IMR-90 (cell line): ENCODE measurements around the gene LRRC47. TPM values are rescaled to one million over a fixed set of nuclear protein-coding genes. Genes with fewer than 3 reads are reported as not detected.

Experiments used
- ATAC-seq: fragments of 200-7000 bp; cut with Tn5 transposase; 2 replicates; pipeline ENCODE4 v1.9.1; 2020; ENCODE audit warnings: low read depth, mild to moderate bottlenecking, moderate library complexity
- BruUV-seq: library from RNA; stranded (reverse); fragments of 400-500 nt; replicated peaks from 2 replicates; lab custom pipeline; 2021; lab: Mats Ljungman, UMichigan
- CTCF ChIA-PET: fragments of 300-600 bp; formaldehyde crosslinking; extraction: SDS; loops from one replicate; lab custom pipeline; 2021; ENCODE audit warnings: antibody characterized with exemption; lab: Yijun Ruan, JAX
- POLR2A ChIA-PET: fragments of 300-600 bp; sonication (Branson Sonifier 250); formaldehyde crosslinking; loops from one replicate; lab custom pipeline; 2022; ENCODE audit warnings: antibody characterized with exemption; ENCODE audit not compliant: unreplicated experiment; lab: Charles Lee
- DNase-seq: peaks from one replicate; pipeline ENCODE4 v3.0.0; 2013
- H2AFZ ChIP-seq: replicated peaks from 2 replicates; pipeline ENCODE3; 2013; ENCODE audit warnings: low read length, mild to moderate bottlenecking; ENCODE audit not compliant: poor library complexity
- H2AK5ac ChIP-seq: 2 replicates; pipeline ENCODE4 v1.6.1; 2013; ENCODE audit warnings: low read depth, low read length, inconsistent platforms
- H2AK9ac ChIP-seq: replicated peaks from 2 replicates; pipeline ENCODE3; 2013; ENCODE audit warnings: mild to moderate bottlenecking, low read depth, low read length, moderate library complexity; ENCODE audit not compliant: poor library complexity
- H2BK120ac ChIP-seq: 2 replicates; pipeline ENCODE4 v1.6.1; 2013; ENCODE audit warnings: low read depth, low read length, inconsistent platforms
- H2BK15ac ChIP-seq: 3 replicates; pipeline ENCODE4 v1.6.1; 2013; ENCODE audit warnings: low read depth, low read length, inconsistent platforms
- H2BK20ac ChIP-seq: 2 replicates; pipeline ENCODE4 v1.6.1; 2013; ENCODE audit warnings: low read depth, mild to moderate bottlenecking, inconsistent platforms, low read length, moderate library complexity
- H2BK5ac ChIP-seq: 2 replicates; pipeline ENCODE4 v1.6.1; 2013; ENCODE audit warnings: mild to moderate bottlenecking, low read depth, low read length, inconsistent platforms; ENCODE audit not compliant: poor library complexity, severe bottlenecking
- H3K14ac ChIP-seq: replicated peaks from 2 replicates; pipeline ENCODE4 v1.6.1; 2013; ENCODE audit warnings: low read depth, low read length, inconsistent platforms
- H3K18ac ChIP-seq: 2 replicates; pipeline ENCODE4 v1.6.1; 2013; ENCODE audit warnings: low read depth, low read length, control low read depth
- H3K23ac ChIP-seq: 2 replicates; pipeline ENCODE4 v1.6.1; 2013; ENCODE audit warnings: low read depth, low read length, inconsistent platforms
- H3K27ac ChIP-seq: 2 replicates; pipeline ENCODE4 v1.5.1; 2013; ENCODE audit warnings: mild to moderate bottlenecking, control low read depth, low read length; ENCODE audit not compliant: insufficient read depth
- H3K27me3 ChIP-seq: 2 replicates; pipeline ENCODE4 v1.6.1; 2013; ENCODE audit warnings: low read length; ENCODE audit not compliant: control insufficient read depth, insufficient read depth
- H3K36me3 ChIP-seq: 2 replicates; pipeline ENCODE4 v1.6.1; 2013; ENCODE audit warnings: low read length, mixed read lengths; ENCODE audit not compliant: control insufficient read depth, insufficient read depth
- H3K4ac ChIP-seq: 2 replicates; pipeline ENCODE4 v1.6.1; 2013; ENCODE audit warnings: low read depth, low read length, inconsistent platforms
- H3K4me1 ChIP-seq: 2 replicates; pipeline ENCODE4 v1.6.1; 2013; ENCODE audit warnings: low read length, mixed read lengths; ENCODE audit not compliant: control insufficient read depth, insufficient read depth
- H3K4me2 ChIP-seq: 2 replicates; pipeline ENCODE4 v1.6.1; 2013; ENCODE audit warnings: low read depth, mild to moderate bottlenecking, control low read depth, low read length, moderate library complexity
- H3K4me3 ChIP-seq: 2 replicates; pipeline ENCODE4 v1.5.1; 2013; ENCODE audit warnings: low read depth, mild to moderate bottlenecking, control low read depth, low read length, moderate library complexity; ENCODE audit not compliant: insufficient read depth
- H3K56ac ChIP-seq: 2 replicates; pipeline ENCODE4 v1.6.1; 2013; ENCODE audit warnings: low read length, inconsistent platforms; ENCODE audit not compliant: insufficient read depth; ENCODE audit errors: extremely low read depth
- H3K79me1 ChIP-seq, 2 experiments: 2 replicates each; pipeline ENCODE4 v1.6.1; 2013; ENCODE audit warnings: low read length in 2 of 2, inconsistent platforms in 1 of 2, low read depth in 1 of 2
- H3K9ac ChIP-seq: 2 replicates; pipeline ENCODE4 v1.6.1; 2013; ENCODE audit warnings: low read depth, low read length, control low read depth
- H3K9me1 ChIP-seq: 2 replicates; pipeline ENCODE4 v1.6.1; 2013; ENCODE audit warnings: low read length, inconsistent platforms; ENCODE audit not compliant: insufficient read depth
- H3K9me3 ChIP-seq: 2 replicates; pipeline ENCODE4 v1.6.1; 2013; ENCODE audit warnings: low read length; ENCODE audit not compliant: control insufficient read depth, insufficient read depth
- H4K20me1 ChIP-seq: 2 replicates; pipeline ENCODE4 v1.6.1; 2013; ENCODE audit warnings: low read length, inconsistent platforms; ENCODE audit not compliant: insufficient read depth
- H4K5ac ChIP-seq: 2 replicates; pipeline ENCODE4 v1.6.1; 2013; ENCODE audit warnings: mild to moderate bottlenecking, low read depth, low read length, control low read depth
- H4K8ac ChIP-seq, 2 experiments: 2 replicates each; pipeline ENCODE4 v1.6.1; 2013; ENCODE audit warnings: low read depth in 2 of 2, low read length in 2 of 2, control low read depth in 1 of 2, inconsistent platforms in 1 of 2
- H4K91ac ChIP-seq: 2 replicates; pipeline ENCODE4 v1.6.1; 2013; ENCODE audit warnings: low read depth, low read length, inconsistent platforms; ENCODE audit not compliant: insufficient read depth
- BHLHE40 ChIP-seq: fragments of 150-350 bp; IDR thresholded peaks from 2 replicates; pipeline ENCODE4 v1.6.1; 2016; ENCODE audit warnings: mild to moderate bottlenecking, low read depth, low read length
- MAFK ChIP-seq: IDR thresholded peaks from 2 replicates; pipeline ENCODE4 v1.6.1; 2012; ENCODE audit warnings: low read depth, low read length, improper control_type of control experiment
- NFE2L2 ChIP-seq: fragments of 150-350 bp; IDR thresholded peaks from 2 replicates; pipeline ENCODE4 v1.6.1; 2016; ENCODE audit warnings: low read depth, mild to moderate bottlenecking, low read length
- POLR2A ChIP-seq: IDR thresholded peaks from 2 replicates; pipeline ENCODE4 v1.6.1; 2012; ENCODE audit warnings: mild to moderate bottlenecking, low read depth, low read length
- RCOR1 ChIP-seq: IDR thresholded peaks from 2 replicates; pipeline ENCODE4 v1.6.1; 2012; ENCODE audit warnings: mild to moderate bottlenecking, low read length, improper control_type of control experiment; ENCODE audit not compliant: insufficient replicate concordance
- WGBS, 2 experiments: methylation state at CpG; one replicate each; pipeline versions ENCODE4 v1.1.5 to v1.1.7; 2013; ENCODE audit warnings: missing lambda C conversion rate in 2 of 2; ENCODE audit not compliant: insufficient read length in 1 of 2; ENCODE audit errors: extremely low coverage in 2 of 2; 5-methylcytosine and 5-hydroxymethylcytosine counted together
- dilution Hi-C: fragments of 300-500 bp; cut with HindIII; formaldehyde crosslinking; loops from one replicate; pipeline ENCODE4 v1.14.3; 2018; ENCODE audit warnings: low sequenced_read_pairs; ENCODE audit not compliant: unreplicated experiment
- in situ Hi-C: fragments of 300-500 bp; cut with MboI; formaldehyde crosslinking; loops from 3 replicates; pipeline ENCODE4 v1.14.3; 2019; ENCODE audit warnings: low sequenced_read_pairs, inconsistent platforms, mixed read lengths
- intact Hi-C: fragments of 100-400 bp; cut with micrococcal nuclease; formaldehyde crosslinking; loops from 2 replicates; pipeline ENCODE4 v1.10.0; 2022
- polyA plus RNA-seq, 3 experiments: library from polyadenylated mRNA; depleted of rRNA; stranded (reverse); fragments of >200 nt; gene quantifications; 2 replicates each; pipeline ENCODE4 v1.2.3, GENCODE V29; 2012; ENCODE audit warnings: low replicate concordance in 1 of 3
- total RNA-seq: library from RNA; depleted of rRNA; stranded (reverse); fragments of >200 nt; gene quantifications from 2 replicates; pipeline ENCODE4 v1.2.3, GENCODE V29; 2012

LRRC47 gene
- total and polyA plus RNA-seq, 2 of the 4 experiments (the other 2 are of a cell fraction): 15.2 to 19.7 TPM

DNA sequence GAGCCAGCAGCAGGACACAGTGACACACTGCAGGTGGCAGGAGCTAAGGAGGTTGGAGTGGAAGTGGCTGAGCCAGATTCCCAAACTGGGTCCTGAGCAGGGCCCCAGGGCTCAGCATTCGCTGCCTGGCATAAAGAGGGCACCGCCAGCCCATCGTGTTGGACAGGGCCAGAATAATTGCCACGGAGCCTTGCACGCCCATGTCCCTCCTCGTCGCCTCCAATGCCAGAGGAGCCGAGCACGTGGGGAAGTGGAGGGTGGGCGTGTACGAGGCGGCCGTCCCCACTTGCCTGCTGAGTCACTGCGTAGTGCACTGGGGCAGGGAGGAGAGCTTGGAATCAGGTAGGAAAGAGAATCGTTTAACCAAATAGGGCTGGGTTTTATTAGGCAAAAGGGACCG, 26.1 kb upstream of the LRRC47 start:
- H3K4me1 ChIP-seq: no peaks in the 10 kb centered on the region

More for the DNA sequence above, 26.1 kb upstream of the LRRC47 start:
- no peak overlapping the region for H2BK5ac ChIP-seq
- no TSS peak for BruUV-seq
- DNase-seq (no peak), ATAC-seq (no peak)
- no peak overlapping the region for H2AFZ ChIP-seq
- H3K18ac ChIP-seq: no peak overlapping the region
- H3K9me1 ChIP-seq: no peaks in the 10 kb centered on the region
- H3K9me3 ChIP-seq: no peaks in the 10 kb centered on the region
- TF ChIP-seq BHLHE40: no peak
- TF ChIP-seq RCOR1: no peak
- no peak for TF ChIP-seq POLR2A
- TF ChIP-seq MAFK: no peak
- TF ChIP-seq NFE2L2: no peak
- H2AK5ac ChIP-seq: no peak overlapping the region
- no peak overlapping the region for H4K91ac ChIP-seq
- no peaks in the 10 kb centered on the region for H4K20me1 ChIP-seq
- no peak overlapping the region for H2BK120ac ChIP-seq
- H3K4me3 ChIP-seq: no peak overlapping the region
- no peak overlapping the region for H4K5ac ChIP-seq
- H2BK20ac ChIP-seq: no peak overlapping the region
- H2BK15ac ChIP-seq: no peak overlapping the region
- no peak overlapping the region for H3K14ac ChIP-seq
- no peak overlapping the region for H3K23ac ChIP-seq
- H3K4ac ChIP-seq: no peak overlapping the region
- intact Hi-C loops (no loop called here), dilution Hi-C loops (no loop called here), in situ Hi-C loops (no loop called here)
- no peak overlapping the region for H3K27ac ChIP-seq
- H3K36me3 ChIP-seq: peaks cover 52% of the 10 kb centered on the region
- ChIA-PET CTCF (no interaction called here), POLR2A (no interaction called here)
- H3K9ac ChIP-seq: no peak overlapping the region
- H3K27me3 ChIP-seq: no peaks in the 10 kb centered on the region
- H3K79me1 ChIP-seq: no peaks in the 10 kb centered on the region
- no peak overlapping the region for H3K56ac ChIP-seq
- H2AK9ac ChIP-seq: no peak overlapping the region
- H3K4me2 ChIP-seq: no peak overlapping the region
- H4K8ac ChIP-seq: no peak overlapping the region
- WGBS, 2 experiments: 87% methylated on average over 12 of the region's 16 CpGs; no CpG with 5 or more reads in 1 of the 2 experiments
